DND-41 (cell line): ENCODE results near the gene TMCC2.

ENCODE experiments used
- ATAC-seq: fragments of 200-7000 bp; cut with Tn5 transposase; 3 replicates; pipeline ENCODE4 v1.9.1; 2021; ENCODE audit warnings: low read depth; ENCODE audit not compliant: insufficient read depth
- DNase-seq: peaks from one replicate; pipeline ENCODE4 v3.0.0-alpha.2; 2020
- H2AFZ ChIP-seq: 2 replicates; pipeline ENCODE4 v1.6.0; 2012; ENCODE audit warnings: low read depth, low read length
- H3K27ac ChIP-seq: 2 replicates; pipeline ENCODE4 v1.5.1; 2012; ENCODE audit warnings: low read length, inconsistent platforms
- H3K27me3 ChIP-seq: fragments of 200-600 bp; sonication (generic); 2 replicates; pipeline ENCODE4 v1.6.0; 2012; ENCODE audit warnings: low read length, mild to moderate bottlenecking, inconsistent platforms; ENCODE audit not compliant: insufficient read depth, poor library complexity
- H3K36me3 ChIP-seq: 2 replicates; pipeline ENCODE4 v1.5.1; 2012; ENCODE audit warnings: low read length, inconsistent platforms; ENCODE audit not compliant: insufficient read depth
- H3K4me1 ChIP-seq: 2 replicates; pipeline ENCODE4 v1.5.1; 2012; ENCODE audit warnings: mild to moderate bottlenecking, low read length; ENCODE audit not compliant: insufficient read depth
- H3K4me2 ChIP-seq: 2 replicates; pipeline ENCODE4 v1.6.0; 2012; ENCODE audit warnings: mild to moderate bottlenecking, moderate library complexity, low read length, inconsistent platforms; ENCODE audit not compliant: insufficient read depth
- H3K4me3 ChIP-seq, 2 experiments: fragments of 200-600 bp in 1 of 2; shearing (Covaris generic) in 1 of 2; 2 replicates each; pipeline ENCODE4 v1.5.1; 2012 to 2016; ENCODE audit warnings: inconsistent platforms in 2 of 2, low read length in 2 of 2, mild to moderate bottlenecking in 2 of 2, low read depth in 1 of 2, moderate library complexity in 1 of 2
- H3K79me2 ChIP-seq: 2 replicates; pipeline ENCODE4 v1.6.0; 2012; ENCODE audit warnings: low read length, inconsistent platforms; ENCODE audit not compliant: insufficient read depth
- H3K9ac ChIP-seq: 2 replicates; pipeline ENCODE4 v1.6.0; 2012; ENCODE audit warnings: low read depth, mild to moderate bottlenecking, inconsistent platforms, low read length, moderate library complexity
- H3K9me3 ChIP-seq: 2 replicates; pipeline ENCODE4 v1.5.1; 2012; ENCODE audit warnings: low read length, moderate library complexity, mild to moderate bottlenecking, inconsistent platforms; ENCODE audit not compliant: insufficient read depth, severe bottlenecking
- H4K20me1 ChIP-seq: 2 replicates; pipeline ENCODE4 v1.6.0; 2012; ENCODE audit warnings: low read length; ENCODE audit not compliant: insufficient read depth
- EZH2 ChIP-seq: IDR thresholded peaks from 3 replicates; pipeline ENCODE4 v1.6.1; 2012; ENCODE audit warnings: borderline replicate concordance, low read depth, mild to moderate bottlenecking, moderate library complexity, low read length, inconsistent platforms; ENCODE audit not compliant: severe bottlenecking
- TF ChIP-seq, protein P1 (sequence below): IDR thresholded peaks from 2 replicates; pipeline ENCODE4 v1.5.1; 2012; ENCODE audit warnings: borderline replicate concordance, low read length, moderate library complexity, mild to moderate bottlenecking; ENCODE audit not compliant: poor library complexity, severe bottlenecking; ENCODE audit errors: extremely low read depth

TMCC2 gene

DNA sequence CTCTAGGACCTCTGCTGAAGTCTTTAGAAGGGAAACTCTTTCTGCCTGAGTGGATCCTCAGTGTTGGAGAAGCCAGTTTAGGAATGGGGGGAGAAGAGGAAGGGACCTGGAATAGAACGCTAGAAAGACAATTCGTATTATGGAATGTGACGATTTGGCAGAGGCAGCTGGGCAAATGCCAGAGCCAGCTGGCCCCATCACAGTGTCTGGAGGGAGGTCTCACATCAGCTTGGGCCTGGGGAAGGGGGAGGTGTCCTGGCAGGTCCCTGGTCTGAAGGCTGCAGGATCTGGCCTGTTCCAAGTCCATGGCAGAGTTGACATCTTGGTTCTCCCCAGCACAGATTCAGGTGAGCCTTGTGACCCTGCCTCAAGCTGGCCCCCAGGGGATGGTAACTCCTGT lies 11.3 kb downstream of the TMCC2 start:
- H2AFZ ChIP-seq, result no peak overlapping the region
- H3K4me2 ChIP-seq, result no peak overlapping the region
- no peaks in the 10 kb centered on the region for H3K27me3 ChIP-seq
- no peak overlapping the region for H3K27ac ChIP-seq
- no peaks in the 10 kb centered on the region for H3K9me3 ChIP-seq
- H3K9ac ChIP-seq, result no peak overlapping the region
- TF ChIP-seq EZH2, result no peak
- TF ChIP-seq, protein P1, sequence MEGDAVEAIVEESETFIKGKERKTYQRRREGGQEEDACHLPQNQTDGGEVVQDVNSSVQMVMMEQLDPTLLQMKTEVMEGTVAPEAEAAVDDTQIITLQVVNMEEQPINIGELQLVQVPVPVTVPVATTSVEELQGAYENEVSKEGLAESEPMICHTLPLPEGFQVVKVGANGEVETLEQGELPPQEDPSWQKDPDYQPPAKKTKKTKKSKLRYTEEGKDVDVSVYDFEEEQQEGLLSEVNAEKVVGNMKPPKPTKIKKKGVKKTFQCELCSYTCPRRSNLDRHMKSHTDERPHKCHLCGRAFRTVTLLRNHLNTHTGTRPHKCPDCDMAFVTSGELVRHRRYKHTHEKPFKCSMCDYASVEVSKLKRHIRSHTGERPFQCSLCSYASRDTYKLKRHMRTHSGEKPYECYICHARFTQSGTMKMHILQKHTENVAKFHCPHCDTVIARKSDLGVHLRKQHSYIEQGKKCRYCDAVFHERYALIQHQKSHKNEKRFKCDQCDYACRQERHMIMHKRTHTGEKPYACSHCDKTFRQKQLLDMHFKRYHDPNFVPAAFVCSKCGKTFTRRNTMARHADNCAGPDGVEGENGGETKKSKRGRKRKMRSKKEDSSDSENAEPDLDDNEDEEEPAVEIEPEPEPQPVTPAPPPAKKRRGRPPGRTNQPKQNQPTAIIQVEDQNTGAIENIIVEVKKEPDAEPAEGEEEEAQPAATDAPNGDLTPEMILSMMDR, result no peak
- no peaks in the 10 kb centered on the region for H3K36me3 ChIP-seq
- no peaks in the 10 kb centered on the region for H3K4me1 ChIP-seq
- H3K4me3 ChIP-seq, result no peak overlapping the region
- H3K79me2 ChIP-seq, result no peaks in the 10 kb centered on the region
- ATAC-seq (no peak), DNase-seq (no peak)
- no peaks in the 10 kb centered on the region for H4K20me1 ChIP-seq

DNA sequence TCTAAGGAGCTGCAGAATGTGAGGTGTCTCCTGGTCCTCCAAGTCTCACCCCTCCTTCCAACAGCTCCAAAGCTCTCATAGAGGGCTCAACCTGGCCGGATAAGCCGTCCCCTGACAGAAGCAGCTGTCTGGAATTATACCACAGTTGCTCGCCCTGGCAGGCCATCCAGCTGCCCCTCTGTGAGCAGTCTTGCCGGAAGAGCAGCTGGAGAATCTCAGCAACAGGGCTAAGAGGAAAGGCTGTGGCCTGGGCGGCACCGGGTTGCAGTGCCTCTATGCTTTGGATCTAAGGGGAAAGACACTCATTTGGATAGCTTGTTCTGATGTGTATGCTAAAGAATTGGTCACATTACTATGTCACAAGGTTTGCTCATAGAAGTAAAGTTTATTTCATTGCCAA lies 12.4 kb downstream of the TMCC2 start:
- Histone ChIP-seq H3K4me2 (no peak overlapping the region), H3K27me3 (no peaks in the 10 kb centered on the region), H3K36me3 (no peaks in the 10 kb centered on the region), H3K4me1 (no peaks in the 10 kb centered on the region), H3K9me3 (no peaks in the 10 kb centered on the region), H3K79me2 (no peaks in the 10 kb centered on the region), H3K4me3 (no peak overlapping the region), H3K9ac (no peak overlapping the region), H2AFZ (no peak overlapping the region), H4K20me1 (no peaks in the 10 kb centered on the region), H3K27ac (no peak overlapping the region)
- DNase-seq, result no peak
- ATAC-seq, result no peak
- TF ChIP-seq EZH2, result no peak
- TF ChIP-seq, protein P1, result no peak

DNA sequence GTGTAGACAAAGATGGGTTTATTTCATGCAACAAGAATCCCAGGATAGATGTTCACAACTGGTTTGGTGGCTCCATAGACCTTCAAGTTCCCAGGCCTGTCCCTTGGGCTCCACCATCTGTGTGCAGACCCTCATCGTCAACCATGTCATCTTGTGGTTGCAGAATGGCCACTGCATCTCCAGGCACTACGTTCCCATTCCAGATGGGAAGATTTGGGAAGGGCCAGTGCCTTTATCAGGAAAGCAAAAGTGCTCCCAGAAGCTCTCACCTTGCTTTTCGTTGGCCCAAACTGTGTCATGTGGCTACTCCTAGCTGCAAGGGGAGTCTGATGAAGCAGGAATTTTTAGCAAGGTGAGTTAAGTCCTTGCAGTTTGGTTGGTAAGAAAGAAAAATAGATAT lies 12.8 kb downstream of the TMCC2 start:
- no peak for ATAC-seq
- no peak overlapping the region for H3K4me2 ChIP-seq

More for the DNA sequence above, 12.8 kb downstream of the TMCC2 start:
- TF ChIP-seq, protein P1, result no peak
- no peak for TF ChIP-seq EZH2
- Histone ChIP-seq H4K20me1 (no peaks in the 10 kb centered on the region; the same call in 1 of the 2 replicates), H3K4me1 (no peaks in the 10 kb centered on the region), H3K27me3 (no peaks in the 10 kb centered on the region), H3K9ac (no peak overlapping the region), H3K9me3 (no peaks in the 10 kb centered on the region), H3K79me2 (no peaks in the 10 kb centered on the region), H3K36me3 (no peaks in the 10 kb centered on the region), H3K4me3 (no peak overlapping the region), H3K27ac (no peak overlapping the region), H2AFZ (no peak overlapping the region)
- no peak for DNase-seq
